HL-60 (cell line): ENCODE measurements around the gene PTPN23.

ENCODE experiments used
- GABPA ChIP-seq: IDR thresholded peaks from 2 replicates; pipeline ENCODE4 v1.6.1; 2012; ENCODE audit warnings: low read depth
- POLR2AphosphoS5 ChIP-seq: IDR thresholded peaks from 2 replicates; pipeline ENCODE4 v1.6.1; 2012; ENCODE audit warnings: low read depth
- SPI1 ChIP-seq: IDR thresholded peaks from 2 replicates; pipeline ENCODE4 v1.6.1; 2012; ENCODE audit warnings: low read depth, mild to moderate bottlenecking, borderline replicate concordance
- TF ChIP-seq, protein P1 (sequence below): IDR thresholded peaks from one replicate; pipeline ENCODE4 v1.5.1; 2011; ENCODE audit warnings: low read length, control low read depth, inconsistent platforms; ENCODE audit not compliant: insufficient read depth
- TF ChIP-seq, protein P2 (sequence below): IDR thresholded peaks from 2 replicates; pipeline ENCODE4 v1.6.1; 2012; ENCODE audit warnings: low read depth; ENCODE audit not compliant: insufficient replicate concordance

DNA sequence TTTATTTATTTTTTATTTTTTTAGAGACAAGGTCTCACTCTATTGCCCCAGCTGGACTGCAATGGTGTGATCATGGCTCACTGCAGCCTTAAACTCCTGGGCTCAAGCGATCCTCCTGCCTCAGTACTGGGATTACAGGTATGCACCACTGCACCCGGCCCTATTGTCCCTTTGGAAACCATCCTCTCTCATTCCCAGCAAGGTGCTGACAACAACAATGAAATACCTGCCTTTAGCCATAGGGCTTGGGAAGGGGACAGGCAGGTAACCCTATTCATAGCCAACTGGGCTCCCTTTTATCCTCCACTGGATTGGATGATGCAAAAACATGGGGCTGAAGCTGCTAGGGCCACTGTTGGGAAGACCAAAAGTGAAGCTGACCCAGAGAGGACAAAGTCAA, 51.9 kb downstream of the PTPN23 start:
- TF ChIP-seq, protein P1, sequence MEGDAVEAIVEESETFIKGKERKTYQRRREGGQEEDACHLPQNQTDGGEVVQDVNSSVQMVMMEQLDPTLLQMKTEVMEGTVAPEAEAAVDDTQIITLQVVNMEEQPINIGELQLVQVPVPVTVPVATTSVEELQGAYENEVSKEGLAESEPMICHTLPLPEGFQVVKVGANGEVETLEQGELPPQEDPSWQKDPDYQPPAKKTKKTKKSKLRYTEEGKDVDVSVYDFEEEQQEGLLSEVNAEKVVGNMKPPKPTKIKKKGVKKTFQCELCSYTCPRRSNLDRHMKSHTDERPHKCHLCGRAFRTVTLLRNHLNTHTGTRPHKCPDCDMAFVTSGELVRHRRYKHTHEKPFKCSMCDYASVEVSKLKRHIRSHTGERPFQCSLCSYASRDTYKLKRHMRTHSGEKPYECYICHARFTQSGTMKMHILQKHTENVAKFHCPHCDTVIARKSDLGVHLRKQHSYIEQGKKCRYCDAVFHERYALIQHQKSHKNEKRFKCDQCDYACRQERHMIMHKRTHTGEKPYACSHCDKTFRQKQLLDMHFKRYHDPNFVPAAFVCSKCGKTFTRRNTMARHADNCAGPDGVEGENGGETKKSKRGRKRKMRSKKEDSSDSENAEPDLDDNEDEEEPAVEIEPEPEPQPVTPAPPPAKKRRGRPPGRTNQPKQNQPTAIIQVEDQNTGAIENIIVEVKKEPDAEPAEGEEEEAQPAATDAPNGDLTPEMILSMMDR = no peak
- TF ChIP-seq, protein P2, sequence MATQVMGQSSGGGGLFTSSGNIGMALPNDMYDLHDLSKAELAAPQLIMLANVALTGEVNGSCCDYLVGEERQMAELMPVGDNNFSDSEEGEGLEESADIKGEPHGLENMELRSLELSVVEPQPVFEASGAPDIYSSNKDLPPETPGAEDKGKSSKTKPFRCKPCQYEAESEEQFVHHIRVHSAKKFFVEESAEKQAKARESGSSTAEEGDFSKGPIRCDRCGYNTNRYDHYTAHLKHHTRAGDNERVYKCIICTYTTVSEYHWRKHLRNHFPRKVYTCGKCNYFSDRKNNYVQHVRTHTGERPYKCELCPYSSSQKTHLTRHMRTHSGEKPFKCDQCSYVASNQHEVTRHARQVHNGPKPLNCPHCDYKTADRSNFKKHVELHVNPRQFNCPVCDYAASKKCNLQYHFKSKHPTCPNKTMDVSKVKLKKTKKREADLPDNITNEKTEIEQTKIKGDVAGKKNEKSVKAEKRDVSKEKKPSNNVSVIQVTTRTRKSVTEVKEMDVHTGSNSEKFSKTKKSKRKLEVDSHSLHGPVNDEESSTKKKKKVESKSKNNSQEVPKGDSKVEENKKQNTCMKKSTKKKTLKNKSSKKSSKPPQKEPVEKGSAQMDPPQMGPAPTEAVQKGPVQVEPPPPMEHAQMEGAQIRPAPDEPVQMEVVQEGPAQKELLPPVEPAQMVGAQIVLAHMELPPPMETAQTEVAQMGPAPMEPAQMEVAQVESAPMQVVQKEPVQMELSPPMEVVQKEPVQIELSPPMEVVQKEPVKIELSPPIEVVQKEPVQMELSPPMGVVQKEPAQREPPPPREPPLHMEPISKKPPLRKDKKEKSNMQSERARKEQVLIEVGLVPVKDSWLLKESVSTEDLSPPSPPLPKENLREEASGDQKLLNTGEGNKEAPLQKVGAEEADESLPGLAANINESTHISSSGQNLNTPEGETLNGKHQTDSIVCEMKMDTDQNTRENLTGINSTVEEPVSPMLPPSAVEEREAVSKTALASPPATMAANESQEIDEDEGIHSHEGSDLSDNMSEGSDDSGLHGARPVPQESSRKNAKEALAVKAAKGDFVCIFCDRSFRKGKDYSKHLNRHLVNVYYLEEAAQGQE = no peak
- TF ChIP-seq POLR2AphosphoS5 (no peak), GABPA (no peak), SPI1 (no peak)
